GM23248 (cell line): Measurements from ENCODE around the gene GPR139.

ENCODE experiments used
- EZH2 ChIP-seq: fragments of 200-600 bp; sonication (generic); IDR thresholded peaks from 2 replicates; pipeline ENCODE4 v1.6.1; 2018; ENCODE audit warnings: antibody characterized with exemption, mild to moderate bottlenecking; ENCODE audit not compliant: insufficient read depth, poor library complexity, severe bottlenecking
- EZH2phosphoT487 ChIP-seq: fragments of 200-600 bp; sonication (generic); IDR thresholded peaks from 2 replicates; pipeline ENCODE4 v1.6.1; 2018; ENCODE audit warnings: antibody characterized with exemption, moderate library complexity, mild to moderate bottlenecking, low read depth; ENCODE audit not compliant: insufficient read depth

- TF ChIP-seq EZH2 (no peak), EZH2phosphoT487 (no peak)
Observed at GRCh38 chr16:20053336-20053735, 20.4 kb downstream of the GPR139 start.
